ENCODE measurements around the gene SLC19A2. TPM values are rescaled to one million over a fixed set of nuclear protein-coding genes. Genes with fewer than 3 reads are reported as not detected.
A peak's percentile ranks its signal among the peaks of the same experiment; 100 is the strongest.

SLC19A2 gene
- total and polyA plus RNA-seq, 2 donors (not counting 1 experiment from before 2014, with no cell fraction given): 5.2 to 8.9 TPM

DNA sequence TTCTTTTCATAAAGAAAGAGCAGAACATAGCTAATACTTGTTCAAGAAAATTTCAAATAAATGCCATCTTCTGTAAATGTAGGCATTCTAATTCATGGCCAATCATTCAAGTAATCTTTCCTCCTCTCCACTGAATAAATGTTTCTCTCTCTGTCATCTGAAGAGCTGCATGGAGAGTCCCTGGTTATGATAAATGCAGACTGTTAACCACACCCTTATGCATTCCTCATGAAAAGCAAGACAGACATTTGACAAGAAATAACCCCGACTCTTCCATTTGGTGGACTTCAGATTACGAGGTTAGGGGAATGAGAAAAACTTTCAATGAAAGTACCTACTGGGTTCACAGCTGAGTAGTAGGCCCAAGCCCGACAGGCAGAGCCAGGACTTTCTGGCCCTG lies 44.7 kb upstream of the SLC19A2 start:
- Histone ChIP-seq H2AFZ (ENCODE audit: low read length) (no peak overlapping the region), H3K4me2 (ENCODE audit: extremely low read depth, insufficient read depth, low read length) (no peak overlapping the region), H3K27me3 (ENCODE audit: control insufficient read depth, insufficient read depth, low read length) (no peaks in the 10 kb centered on the region), H4K20me1 (ENCODE audit: control insufficient read depth, extremely low read depth, insufficient read depth, low read length) (no peaks in the 10 kb centered on the region), H3K4me1 (ENCODE audit: control insufficient read depth, extremely low read depth, insufficient read depth, low read length) (no peaks in the 10 kb centered on the region), H3K36me3 (ENCODE audit: control insufficient read depth, insufficient read depth, low read length) (no peaks in the 10 kb centered on the region), H3K9ac (ENCODE audit: insufficient read depth, low read length) (no peak overlapping the region), H3K79me2 (ENCODE audit: control insufficient read depth, insufficient read depth, low read length) (no peaks in the 10 kb centered on the region), H3K9me3 (ENCODE audit: control insufficient read depth, insufficient read depth, low read depth, low read length) (no peaks in the 10 kb centered on the region), H3K4me3 (replicated peaks in 1 of 4; ENCODE audit: control extremely low read depth in 1 of 4, insufficient read depth in 1 of 4, low read depth in 3 of 4, low read length in 4 of 4) (no peak overlapping the region), H3K27ac (ENCODE audit: insufficient read depth, low read length) (no peak overlapping the region)
- no peak for DNase-seq (ENCODE audit: low read depth in 2 of 2)
- TF ChIP-seq, protein P1, sequence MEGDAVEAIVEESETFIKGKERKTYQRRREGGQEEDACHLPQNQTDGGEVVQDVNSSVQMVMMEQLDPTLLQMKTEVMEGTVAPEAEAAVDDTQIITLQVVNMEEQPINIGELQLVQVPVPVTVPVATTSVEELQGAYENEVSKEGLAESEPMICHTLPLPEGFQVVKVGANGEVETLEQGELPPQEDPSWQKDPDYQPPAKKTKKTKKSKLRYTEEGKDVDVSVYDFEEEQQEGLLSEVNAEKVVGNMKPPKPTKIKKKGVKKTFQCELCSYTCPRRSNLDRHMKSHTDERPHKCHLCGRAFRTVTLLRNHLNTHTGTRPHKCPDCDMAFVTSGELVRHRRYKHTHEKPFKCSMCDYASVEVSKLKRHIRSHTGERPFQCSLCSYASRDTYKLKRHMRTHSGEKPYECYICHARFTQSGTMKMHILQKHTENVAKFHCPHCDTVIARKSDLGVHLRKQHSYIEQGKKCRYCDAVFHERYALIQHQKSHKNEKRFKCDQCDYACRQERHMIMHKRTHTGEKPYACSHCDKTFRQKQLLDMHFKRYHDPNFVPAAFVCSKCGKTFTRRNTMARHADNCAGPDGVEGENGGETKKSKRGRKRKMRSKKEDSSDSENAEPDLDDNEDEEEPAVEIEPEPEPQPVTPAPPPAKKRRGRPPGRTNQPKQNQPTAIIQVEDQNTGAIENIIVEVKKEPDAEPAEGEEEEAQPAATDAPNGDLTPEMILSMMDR (conservative IDR thresholded peaks at IDR 0.05 in 1 of 2, IDR thresholded peaks at IDR 0.05 in 1 of 2; ENCODE audit: low read depth in 1 of 2, low read length in 2 of 2): no peak
- no peak for TF ChIP-seq EZH2 (IDR thresholded peaks at IDR 0.05; ENCODE audit: low read length, missing control alignments)

DNA sequence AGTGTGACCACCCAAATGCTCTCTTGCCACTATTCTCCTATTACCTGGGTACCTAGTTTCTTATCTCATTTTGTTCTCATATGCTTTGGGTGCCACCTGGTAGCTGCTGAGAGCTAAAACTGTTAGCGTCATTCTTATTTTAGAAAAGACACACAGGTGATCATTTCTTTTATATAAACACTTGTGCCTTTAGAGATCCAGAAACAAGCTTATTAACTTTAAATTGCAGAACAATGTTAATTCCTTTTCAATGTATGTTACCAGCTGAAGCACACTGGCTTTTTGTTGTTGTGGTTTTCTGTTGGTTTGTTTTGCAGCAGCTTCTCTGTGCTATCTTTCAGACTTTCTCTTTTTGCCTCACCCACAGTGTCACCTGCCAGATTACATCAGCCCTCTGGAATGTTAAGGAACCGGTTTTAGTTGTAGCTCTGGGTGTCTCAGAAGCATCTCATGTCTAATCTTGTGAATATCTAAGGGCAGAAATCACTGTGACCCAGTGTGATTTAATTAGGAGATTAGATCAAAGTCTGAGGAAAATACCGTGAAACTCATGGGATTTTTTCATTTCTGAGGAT lies 43.4 kb upstream of the SLC19A2 start:
- no peak overlapping the region for H2AFZ ChIP-seq (ENCODE audit: low read length)
- TF ChIP-seq, protein P1 (conservative IDR thresholded peaks at IDR 0.05 in 1 of 2, IDR thresholded peaks at IDR 0.05 in 1 of 2; ENCODE audit: low read depth in 1 of 2, low read length in 2 of 2): no peak
- TF ChIP-seq EZH2 (IDR thresholded peaks at IDR 0.05; ENCODE audit: low read length, missing control alignments): no peak
- H3K4me3 ChIP-seq (replicated peaks in 1 of 4; ENCODE audit: control extremely low read depth in 1 of 4, insufficient read depth in 1 of 4, low read depth in 3 of 4, low read length in 4 of 4): no peak overlapping the region
- no peaks in the 10 kb centered on the region for H3K9me3 ChIP-seq (ENCODE audit: control insufficient read depth, insufficient read depth, low read depth, low read length)
- H3K4me2 ChIP-seq (ENCODE audit: extremely low read depth, insufficient read depth, low read length): no peak overlapping the region
- H3K9ac ChIP-seq (ENCODE audit: insufficient read depth, low read length): no peak overlapping the region
- no peaks in the 10 kb centered on the region for H4K20me1 ChIP-seq (ENCODE audit: control insufficient read depth, extremely low read depth, insufficient read depth, low read length)
- no peak overlapping the region for H3K27ac ChIP-seq (ENCODE audit: insufficient read depth, low read length)
- DNase-seq (ENCODE audit: low read depth in 2 of 2): peak in 1 of 2 donors; percentile 52
- H3K27me3 ChIP-seq (ENCODE audit: control insufficient read depth, insufficient read depth, low read length): no peaks in the 10 kb centered on the region
- no peaks in the 10 kb centered on the region for H3K36me3 ChIP-seq (ENCODE audit: control insufficient read depth, insufficient read depth, low read length)
- H3K4me1 ChIP-seq (ENCODE audit: control insufficient read depth, extremely low read depth, insufficient read depth, low read length): no peaks in the 10 kb centered on the region
- H3K79me2 ChIP-seq (ENCODE audit: control insufficient read depth, insufficient read depth, low read length): no peaks in the 10 kb centered on the region

DNA sequence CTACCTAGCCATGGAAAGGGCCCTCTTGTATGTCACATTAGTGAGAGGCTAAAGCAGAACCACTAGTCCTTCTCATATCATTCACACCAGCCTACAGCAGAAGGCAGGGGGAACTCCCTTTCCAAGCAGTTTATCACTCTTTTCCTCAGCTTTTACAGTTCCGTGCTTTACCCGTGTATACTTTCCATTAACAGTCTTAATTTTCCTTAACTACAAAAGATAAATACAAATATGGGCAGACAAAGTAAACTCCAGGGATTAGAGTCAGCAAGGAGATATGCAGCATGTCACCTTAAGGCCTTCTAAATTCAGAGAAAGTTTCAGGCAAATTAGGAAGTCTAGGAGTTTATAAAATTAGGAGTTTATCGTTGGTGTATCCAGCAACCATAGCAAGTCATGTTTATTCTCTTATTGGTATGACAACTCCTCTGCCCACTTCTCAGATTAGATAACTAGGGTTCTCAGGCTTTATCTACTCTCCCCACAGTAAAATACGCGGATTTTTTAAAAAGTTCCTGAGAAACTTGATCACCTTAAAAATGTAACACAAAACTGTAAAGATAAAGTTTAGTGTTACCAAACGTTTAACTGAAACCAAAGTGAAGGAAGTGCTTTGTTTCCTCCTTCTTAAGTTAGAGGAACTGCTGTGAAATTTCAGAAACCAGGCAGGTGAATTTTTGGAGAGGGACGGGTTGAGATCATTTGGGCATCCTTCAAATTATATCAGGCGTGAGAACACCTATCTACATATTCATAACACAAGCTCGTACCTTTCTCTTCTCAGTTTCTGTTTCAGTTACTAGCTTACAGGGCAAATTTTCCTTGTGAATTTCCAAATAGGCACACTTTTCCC lies 42.7 kb upstream of the SLC19A2 start:
- Histone ChIP-seq H3K4me2 (ENCODE audit: extremely low read depth, insufficient read depth, low read length) (no peak overlapping the region), H3K27ac (ENCODE audit: insufficient read depth, low read length) (no peak overlapping the region), H4K20me1 (ENCODE audit: control insufficient read depth, extremely low read depth, insufficient read depth, low read length) (no peaks in the 10 kb centered on the region), H3K79me2 (ENCODE audit: control insufficient read depth, insufficient read depth, low read length) (no peaks in the 10 kb centered on the region), H2AFZ (ENCODE audit: low read length) (no peak overlapping the region), H3K27me3 (ENCODE audit: control insufficient read depth, insufficient read depth, low read length) (no peaks in the 10 kb centered on the region), H3K9ac (ENCODE audit: insufficient read depth, low read length) (no peak overlapping the region), H3K4me3 (replicated peaks in 1 of 4; ENCODE audit: control extremely low read depth in 1 of 4, insufficient read depth in 1 of 4, low read depth in 3 of 4, low read length in 4 of 4) (no peak overlapping the region), H3K4me1 (ENCODE audit: control insufficient read depth, extremely low read depth, insufficient read depth, low read length) (no peaks in the 10 kb centered on the region), H3K36me3 (ENCODE audit: control insufficient read depth, insufficient read depth, low read length) (no peaks in the 10 kb centered on the region), H3K9me3 (ENCODE audit: control insufficient read depth, insufficient read depth, low read depth, low read length) (no peaks in the 10 kb centered on the region)
- TF ChIP-seq EZH2 (IDR thresholded peaks at IDR 0.05; ENCODE audit: low read length, missing control alignments): no peak
- TF ChIP-seq, protein P1 (conservative IDR thresholded peaks at IDR 0.05 in 1 of 2, IDR thresholded peaks at IDR 0.05 in 1 of 2; ENCODE audit: low read depth in 1 of 2, low read length in 2 of 2): no peak
- DNase-seq (ENCODE audit: low read depth in 2 of 2): no peak
